CD4-positive, alpha-beta T cell treated with Interleukin-21 for 1 hour (primary cell): ENCODE measurements around the gene GJA3.
"Not testable (repeated sequence)": the region's sequence is repeated elsewhere in the genome, so short reads cannot be mapped to it uniquely, and the experiment has no call there.

Experiments used
- DNase-seq: peaks from one replicate; pipeline ENCODE4 v3.0.0-alpha.2; 2020

Gene GJA3

GRCh38 chr13:20182231-20182846 lies 21.5 kb upstream of the GJA3 start:
- DNase-seq: peak; percentile 76

GRCh38 chr13:20181188-20181587 lies 20.3 kb upstream of the GJA3 start:
- no peak for DNase-seq

GRCh38 chr13:20178156-20178555 lies 17.3 kb upstream of the GJA3 start:
- DNase-seq: no peak

GRCh38 chr13:20177049-20177831 lies 16.4 kb upstream of the GJA3 start:
- no peak for DNase-seq

GRCh38 chr13:20175907-20176652 lies 15.2 kb upstream of the GJA3 start:
- no peak for DNase-seq

- no peak for DNase-seq
These were observed 14.5 kb upstream of the GJA3 start for GRCh38 chr13:20175406-20175794.

GRCh38 chr13:20174656-20175405 lies 14.0 kb upstream of the GJA3 start:
- DNase-seq: peak; percentile 33

GRCh38 chr13:20173116-20173746 lies 12.4 kb upstream of the GJA3 start:
- DNase-seq: no peak

- DNase-seq: no peak
These were observed 10.5 kb upstream of the GJA3 start for GRCh38 chr13:20171364-20171763.

- DNase-seq: no peak
These were observed 10.1 kb upstream of the GJA3 start for GRCh38 chr13:20170921-20171320.

- no peak for DNase-seq
These were observed 7.5 kb upstream of the GJA3 start for GRCh38 chr13:20168396-20168795.

- DNase-seq: no peak
These were observed 4.8 kb upstream of the GJA3 start for GRCh38 chr13:20165417-20166257.

- no peak for DNase-seq
These were observed 1.1 kb upstream of the GJA3 start for GRCh38 chr13:20161951-20162300.

GRCh38 chr13:20161275-20161950 lies 561 bp upstream of the GJA3 start:
- peak; percentile 58 for DNase-seq

GRCh38 chr13:20159646-20160305 lies 1.1 kb downstream of the GJA3 start:
- no peak for DNase-seq

- DNase-seq: no peak
These were observed 3.6 kb downstream of the GJA3 start for GRCh38 chr13:20157151-20157796.

- DNase-seq: no peak
These were observed 4.2 kb downstream of the GJA3 start for GRCh38 chr13:20156702-20157101.

- DNase-seq: not testable (repeated sequence)
These were observed 7.6 kb downstream of the GJA3 start for GRCh38 chr13:20153290-20153689.

- DNase-seq: no peak
These were observed 9.2 kb downstream of the GJA3 start for GRCh38 chr13:20151612-20152011.

- DNase-seq: no peak
These were observed 9.8 kb downstream of the GJA3 start for GRCh38 chr13:20151016-20151415.
